HCT116 (cell line): Measurements from ENCODE around the gene TOPORS. TPM values are rescaled to one million over a fixed set of nuclear protein-coding genes. Genes with fewer than 3 reads are reported as not detected.

Experiments
- ATAC-seq: fragments of 200-7000 bp; cut with Tn5 transposase; 2 replicates; pipeline ENCODE4 v1.9.1; 2020; ENCODE audit warnings: mild to moderate bottlenecking, moderate library complexity
- BruUV-seq: library from RNA; stranded (reverse); fragments of 400-500 nt; replicated peaks from 2 replicates; lab custom pipeline; 2021; lab: Mats Ljungman, UMichigan
- CTCF ChIA-PET: fragments of 300-600 bp; sonication (Branson Sonifier 250); formaldehyde crosslinking; loops from one replicate; lab custom pipeline; 2021; ENCODE audit warnings: antibody characterized with exemption; lab: Charles Lee
- POLR2A ChIA-PET: fragments of 300-600, 350-600 bp; sonication (Branson Sonifier 250); formaldehyde crosslinking; loops from one replicate; lab custom pipeline; 2021; ENCODE audit warnings: antibody characterized with exemption; lab: Charles Lee
- RAD21 ChIA-PET, 2 experiments: fragments of 300-600 bp; sonication (Branson Sonifier 250); formaldehyde crosslinking; loops; one replicate each; lab custom pipeline; 2023; ENCODE audit warnings: low total read pairs in 2 of 2; ENCODE audit not compliant: uncharacterized antibody in 2 of 2, unreplicated experiment in 2 of 2, low non-redundant PET in 1 of 2; lab: Charles Lee
- DNase-seq: peaks from one replicate; pipeline ENCODE4 v3.0.0-alpha.2; 2010; ENCODE audit warnings: low read depth, low spot score
- H2AFZ ChIP-seq: fragments of 200-600 bp; shearing (Covaris generic), sonication (generic); 2 replicates; pipeline ENCODE4 v1.6.1; 2017; ENCODE audit warnings: low read depth, mixed run types, mixed read lengths, antibody characterized with exemption, low read length; ENCODE audit not compliant: poor library complexity, severe bottlenecking
- H3K27ac ChIP-seq: 2 replicates; pipeline ENCODE4 v1.5.1; 2012; ENCODE audit warnings: low read depth, low read length
- H3K27me3 ChIP-seq: fragments of 200-600 bp; sonication (generic); 2 replicates; pipeline ENCODE4 v1.6.1; 2016; ENCODE audit warnings: mixed run types, low read length, mixed read lengths; ENCODE audit not compliant: insufficient read depth
- H3K36me3 ChIP-seq, 2 experiments: fragments of 200-500 bp in 1 of 2; fragments of 200-600 bp in 1 of 2; sonication (Bioruptor generic) in 1 of 2; sonication (generic) in 1 of 2; 2 replicates each; pipeline versions ENCODE4 v1.5.1 to v1.6.1; 2014 to 2016; ENCODE audit warnings: low read length in 2 of 2, inconsistent platforms in 1 of 2, mixed read lengths in 1 of 2, mixed run types in 1 of 2; ENCODE audit not compliant: insufficient read depth in 2 of 2, control insufficient read depth in 1 of 2
- H3K4me1 ChIP-seq, 2 experiments: fragments of 200-600 bp in 1 of 2; sonication (generic) in 1 of 2; 2 replicates each; pipeline versions ENCODE4 v1.5.1 to v1.6.1; 2012 to 2017; ENCODE audit warnings: low read length in 2 of 2, inconsistent platforms in 1 of 2, mild to moderate bottlenecking in 1 of 2, mixed read lengths in 1 of 2, mixed run types in 1 of 2, moderate library complexity in 1 of 2; ENCODE audit not compliant: insufficient read depth in 2 of 2, control insufficient read depth in 1 of 2
- H3K4me2 ChIP-seq: fragments of 200-600 bp; sonication (generic); 2 replicates; pipeline ENCODE4 v1.6.1; 2017; ENCODE audit warnings: mixed run types, low read length, mixed read lengths
- H3K4me3 ChIP-seq, 2 experiments: fragments of 200-600 bp in 1 of 2; sonication (generic) in 1 of 2; replicated peaks in 1 of 2; 2 replicates each; pipeline ENCODE4 v1.5.1; 2011 to 2016; ENCODE audit warnings: low read length in 2 of 2, control low read depth in 1 of 2, low read depth in 1 of 2, mild to moderate bottlenecking in 1 of 2, mixed read lengths in 1 of 2, mixed run types in 1 of 2
- H3K79me2 ChIP-seq: fragments of 200-600 bp; sonication (generic); 2 replicates; pipeline ENCODE4 v1.6.1; 2017; ENCODE audit warnings: mild to moderate bottlenecking, mixed run types, low read length, moderate library complexity, mixed read lengths; ENCODE audit not compliant: insufficient read depth
- H3K9ac ChIP-seq: fragments of 200-600 bp; sonication (generic); 2 replicates; pipeline ENCODE4 v1.6.1; 2016; ENCODE audit warnings: low read length, mixed read lengths
- H3K9me2 ChIP-seq: fragments of 200-600 bp; sonication (generic), shearing (Covaris generic); 2 replicates; pipeline ENCODE4 v1.6.1; 2017; ENCODE audit warnings: mixed run types, mild to moderate bottlenecking, moderate library complexity; ENCODE audit not compliant: insufficient read depth
- H3K9me3 ChIP-seq, 2 experiments: fragments of 200-500 bp in 1 of 2; fragments of 200-600 bp in 1 of 2; sonication (Bioruptor generic) in 1 of 2; sonication (generic) in 1 of 2; 2 replicates each; pipeline ENCODE4 v1.6.1; 2014 to 2017; ENCODE audit warnings: low read length in 2 of 2, mixed read lengths in 2 of 2, inconsistent platforms in 1 of 2, low read depth in 1 of 2, mild to moderate bottlenecking in 1 of 2, mixed run types in 1 of 2, moderate library complexity in 1 of 2; ENCODE audit not compliant: control insufficient read depth in 1 of 2, insufficient read depth in 1 of 2
- H4K20me1 ChIP-seq: fragments of 200-600 bp; sonication (generic), shearing (Covaris generic); 2 replicates; pipeline ENCODE4 v1.6.1; 2017; ENCODE audit warnings: mixed run types, mild to moderate bottlenecking, moderate library complexity; ENCODE audit not compliant: insufficient read depth
- CBX3 ChIP-seq: IDR thresholded peaks from 2 replicates; pipeline ENCODE4 v1.6.1; 2012; ENCODE audit warnings: low read depth
- CEBPB ChIP-seq: IDR thresholded peaks from 2 replicates; pipeline ENCODE4 v1.6.1; 2012; ENCODE audit warnings: low read depth
- CTCF ChIP-seq, 3 experiments: fragments of 200-600 bp in 1 of 3; sonication (generic) in 1 of 3; IDR thresholded peaks in 2 of 3; conservative IDR thresholded peaks in 1 of 3; 2 replicates each; pipeline ENCODE4 v1.5.1; 2012 to 2017; ENCODE audit warnings: low read depth in 2 of 3, low read length in 2 of 3, antibody characterized with exemption in 1 of 3, borderline replicate concordance in 1 of 3, control low read depth in 1 of 3, mild to moderate bottlenecking in 1 of 3, mixed read lengths in 1 of 3, mixed run types in 1 of 3, moderate library complexity in 1 of 3; ENCODE audit not compliant: insufficient read depth in 1 of 3
- EGR1 ChIP-seq: IDR thresholded peaks from 2 replicates; pipeline ENCODE4 v1.6.1; 2012; ENCODE audit warnings: low read depth
- ELF1 ChIP-seq: IDR thresholded peaks from 2 replicates; pipeline ENCODE4 v1.6.1; 2012; ENCODE audit warnings: low read depth, borderline replicate concordance
- EZH2 ChIP-seq: fragments of 200-600 bp; sonication (generic); IDR thresholded peaks from 2 replicates; pipeline ENCODE4 v1.6.1; 2017; ENCODE audit warnings: antibody characterized with exemption, mixed run types
- EZH2phosphoT487 ChIP-seq: fragments of 200-600 bp; IDR thresholded peaks from 2 replicates; pipeline ENCODE4 v1.6.1; 2018; ENCODE audit warnings: antibody characterized with exemption, borderline replicate concordance
- FOSL1 ChIP-seq: IDR thresholded peaks from 2 replicates; pipeline ENCODE4 v1.6.1; 2012; ENCODE audit warnings: low read depth
- JUND ChIP-seq: IDR thresholded peaks from 2 replicates; pipeline ENCODE4 v1.6.1; 2012
- MAX ChIP-seq: IDR thresholded peaks from 2 replicates; pipeline ENCODE4 v1.6.1; 2012
- POLR2A ChIP-seq: IDR thresholded peaks from 2 replicates; pipeline ENCODE4 v1.7.0; 2011; ENCODE audit warnings: borderline replicate concordance; ENCODE audit not compliant: insufficient read depth, insufficient read length; ENCODE audit errors: extremely low read depth
- POLR2AphosphoS5 ChIP-seq: IDR thresholded peaks from 2 replicates; pipeline ENCODE4 v1.6.1; 2011; ENCODE audit warnings: mild to moderate bottlenecking, low read depth, low read length, moderate library complexity
- SIN3A ChIP-seq: IDR thresholded peaks from 2 replicates; pipeline ENCODE4 v1.6.1; 2012; ENCODE audit warnings: low read depth
- SRF ChIP-seq: IDR thresholded peaks from 2 replicates; pipeline ENCODE4 v1.6.1; 2012; ENCODE audit warnings: low read depth
- TCF7L2 ChIP-seq: IDR thresholded peaks from 2 replicates; pipeline ENCODE4 v1.7.0; 2011; ENCODE audit warnings: borderline replicate concordance, inconsistent platforms; ENCODE audit not compliant: insufficient read depth, insufficient read length; ENCODE audit errors: extremely low read depth
- ZNF274 ChIP-seq: fragments of 200-500 bp; sonication (Bioruptor generic); IDR thresholded peaks from 2 replicates; pipeline ENCODE4 v1.6.1; 2014; ENCODE audit warnings: mild to moderate bottlenecking, low read depth, low read length, inconsistent platforms
- intact Hi-C: fragments of 100-400 bp; cut with micrococcal nuclease; formaldehyde crosslinking; loops from 2 replicates; pipeline ENCODE4 v1.10.0; 2022
- total RNA-seq: library from RNA; stranded (reverse); gene quantifications from one replicate; pipeline ENCODE4 v1.2.1, GENCODE V29; 2021; ENCODE audit not compliant: unreplicated experiment

TOPORS gene
- total RNA-seq, 1 experiment from 2014 or later = 12.7 TPM

- TF ChIP-seq SRF = no peak
- TF ChIP-seq ELF1 = no peak
- TF ChIP-seq ZNF274 = no peak
- no peak for TF ChIP-seq POLR2A
- no peak for TF ChIP-seq TCF7L2
- TF ChIP-seq CBX3 = no peak
- no peak for TF ChIP-seq EZH2phosphoT487
- TF ChIP-seq JUND = no peak
- TF ChIP-seq EZH2 = no peak
These were observed 24.9 kb upstream of the TOPORS start (continued) for GRCh38 chr9:32577316-32577715.

- ATAC-seq (no peak), DNase-seq (no peak)
- no peak overlapping the region for H3K4me2 ChIP-seq
- H3K9me2 ChIP-seq = no peaks in the 10 kb centered on the region
- H2AFZ ChIP-seq = peak overlapping the region; percentile 37
- H3K27ac ChIP-seq = no peak overlapping the region
- ChIA-PET POLR2A (interaction anchor here (1.4 kb wide), 1 partner anchor 450 kb away, joined by 4 read pairs; the partner anchor contains the start of gene DNAJA1), CTCF (interaction anchor here (1.0 to 13.3 kb wide), 5 partner anchors 12 to 394 kb away, joined by 3 to 553 read pairs (median 7); partner anchors contain the start of gene ACO1), RAD21 (no interaction called here)
- H3K79me2 ChIP-seq = peaks cover 32% of the 10 kb centered on the region
- BruUV-seq = no TSS peak
- H4K20me1 ChIP-seq = no peaks in the 10 kb centered on the region
- H3K36me3 ChIP-seq = peaks cover 0 to 4% of the 10 kb centered on the region in 2 experiments; a peak in 3 of 4 replicates
- H3K9me3 ChIP-seq = no peaks in the 10 kb centered on the region
- intact Hi-C loops = no loop called here
- no peak overlapping the region for H3K4me3 ChIP-seq
- peaks cover 4 to 15% of the 10 kb centered on the region in 2 experiments; a peak in 3 of 4 replicates for H3K4me1 ChIP-seq
- H3K27me3 ChIP-seq = no peaks in the 10 kb centered on the region
- H3K9ac ChIP-seq = no peak overlapping the region
- TF ChIP-seq POLR2A = no peak
- TF ChIP-seq FOSL1 = no peak
- no peak for TF ChIP-seq EGR1
- TF ChIP-seq CBX3 = no peak
- TF ChIP-seq EZH2 = no peak
- no peak for TF ChIP-seq MAX
- TF ChIP-seq CTCF (IDR thresholded peaks at IDR 0.05 in 2 of 3, conservative IDR thresholded peaks at IDR 0.05 in 1 of 3; ENCODE audit: borderline replicate concordance in 1 of 3, insufficient read depth in 1 of 3, low read depth in 2 of 3, low read length in 2 of 3) = no peak
- TF ChIP-seq SIN3A = no peak
- TF ChIP-seq POLR2AphosphoS5 = no peak
- no peak for TF ChIP-seq SRF
- TF ChIP-seq CEBPB = no peak
- TF ChIP-seq, all 23 proteins: peak for 0
These were observed 22.5 kb upstream of the TOPORS start for GRCh38 chr9:32574858-32575257.
